ENCODE results near the gene AJAP1.

DNA sequence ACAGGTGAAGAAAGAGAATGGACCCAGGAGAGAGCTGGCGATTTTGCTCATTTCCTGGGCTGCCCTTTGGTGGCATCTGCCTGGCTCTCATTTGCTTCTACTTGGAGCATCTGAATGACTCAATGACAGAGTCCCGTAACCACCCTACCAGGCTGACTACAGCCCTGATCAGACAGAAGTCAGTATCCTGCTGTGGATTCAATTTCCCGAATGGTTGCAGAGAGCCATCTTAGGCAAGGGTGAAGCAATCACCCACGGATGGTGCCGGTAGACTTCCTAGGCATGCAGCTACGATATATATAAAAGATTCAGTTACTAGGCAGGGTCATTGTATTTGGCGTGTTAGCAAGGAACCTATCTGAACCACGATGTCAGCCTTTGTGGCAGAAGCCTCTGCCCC lies 10.2 kb downstream of the AJAP1 start:
- TF ChIP-seq CTCF (conservative IDR thresholded peaks at IDR 0.05; ENCODE audit: low read length) (no peak), EZH2phosphoT487 (IDR thresholded peaks at IDR 0.05; ENCODE audit: borderline replicate concordance, low read depth, low read length) (no peak)
